ENCODE results near the gene PCDH1.

The PCDH1 gene

DNA sequence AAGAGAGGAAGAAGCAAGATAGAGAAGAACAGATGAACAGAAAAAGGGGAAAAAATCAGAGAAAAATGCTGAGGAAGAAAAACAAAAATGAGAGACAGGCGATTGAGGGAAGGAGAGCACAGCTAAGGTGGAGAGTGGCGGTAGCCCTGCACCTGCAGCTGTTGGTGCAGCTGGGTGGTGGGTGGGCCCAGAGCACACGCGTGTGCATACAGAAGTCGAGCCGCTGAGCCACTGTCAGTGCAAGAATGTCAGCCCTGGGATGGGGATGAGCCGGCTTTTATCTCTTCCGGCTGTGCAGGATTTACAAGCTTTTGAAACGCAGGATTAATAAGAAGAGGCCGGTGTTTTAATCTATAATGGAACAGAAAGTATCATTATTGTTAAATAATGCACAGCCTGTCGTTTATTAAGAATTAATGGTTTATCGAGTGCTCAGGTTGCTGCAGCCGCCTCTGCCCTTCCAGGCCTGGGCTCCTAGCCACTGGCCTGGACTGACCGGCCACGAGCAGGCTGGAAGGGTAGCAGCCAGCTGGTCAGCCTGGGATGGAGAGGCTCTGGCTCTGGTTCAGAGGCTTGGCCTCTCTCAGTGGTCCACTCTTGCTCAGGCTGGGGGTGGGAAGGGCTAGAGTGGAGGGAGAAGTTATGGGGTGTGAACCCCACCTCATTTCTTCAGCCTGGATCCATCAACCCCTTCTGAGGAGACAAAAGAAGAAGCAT is 68.7 kb downstream of the PCDH1 start:
- DNase-seq (ENCODE audit: low read depth, low spot score) = no peak

- DNase-seq (ENCODE audit: low read depth, low spot score) = no peak
Measured at GRCh38 chr5:141808857-141809256, 69.4 kb downstream of the PCDH1 start.

GRCh38 chr5:141807732-141808131 is 70.5 kb downstream of the PCDH1 start:
- no peak for DNase-seq (ENCODE audit: low read depth, low spot score)

DNA sequence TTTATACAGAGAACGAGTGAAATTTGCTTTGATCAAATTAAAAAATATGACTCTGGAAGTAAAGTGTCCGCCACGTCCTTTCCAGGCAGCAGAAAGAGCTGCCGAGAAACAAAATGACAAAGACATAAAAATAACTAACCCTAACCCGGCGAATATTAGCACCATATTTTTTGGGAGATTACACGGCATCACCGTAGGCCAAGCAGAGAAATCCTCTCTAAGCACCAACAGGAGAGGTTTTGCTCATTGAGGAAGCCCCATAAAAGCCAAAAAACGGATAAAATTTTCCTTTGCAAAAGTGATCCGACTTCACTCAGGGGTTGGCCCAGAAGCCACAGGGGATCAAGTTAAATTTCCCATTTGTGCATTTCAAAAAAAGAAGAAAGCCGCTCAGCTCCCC is 70.9 kb downstream of the PCDH1 start:
- DNase-seq (ENCODE audit: low read depth, low spot score) = no peak

- DNase-seq (ENCODE audit: low read depth, low spot score) = peak; percentile 39
Measured at GRCh38 chr5:141806626-141807025, 71.6 kb downstream of the PCDH1 start.

DNA sequence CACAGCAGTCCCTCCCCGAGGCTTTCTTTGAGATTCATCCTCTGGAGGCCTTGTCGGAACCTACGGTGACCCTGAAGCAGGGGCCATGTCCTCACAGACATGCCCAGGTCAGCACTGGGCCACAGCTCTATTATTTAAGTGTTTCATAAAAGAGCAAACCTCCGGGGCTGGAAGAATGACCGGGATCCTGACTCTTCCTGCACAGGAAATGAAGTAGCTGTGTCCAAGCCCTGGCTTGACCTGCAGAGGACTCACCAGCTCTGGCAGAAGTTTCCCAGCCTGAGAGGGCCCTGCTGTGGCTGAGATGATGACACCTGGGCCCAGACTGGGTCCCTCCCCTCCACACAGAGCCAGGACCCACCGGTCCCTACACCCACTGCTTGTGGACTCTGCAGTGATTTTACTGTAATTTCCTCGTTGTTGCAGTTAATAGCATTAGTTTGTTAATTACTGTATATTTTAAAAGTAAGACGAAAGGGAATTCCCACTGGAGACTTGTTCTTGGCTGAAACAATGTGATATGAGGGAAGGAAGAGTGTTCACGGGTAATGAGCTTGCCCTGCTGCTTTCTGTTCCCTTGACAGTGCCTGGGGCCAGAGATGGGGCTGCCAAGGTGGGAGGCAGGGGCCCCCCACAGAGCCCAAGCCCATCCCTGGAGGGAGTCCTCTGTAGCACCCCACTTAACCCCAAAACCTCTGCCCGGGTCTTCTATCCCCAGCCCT is 72.2 kb downstream of the PCDH1 start:
- DNase-seq (ENCODE audit: low read depth, low spot score) = no peak

DNA sequence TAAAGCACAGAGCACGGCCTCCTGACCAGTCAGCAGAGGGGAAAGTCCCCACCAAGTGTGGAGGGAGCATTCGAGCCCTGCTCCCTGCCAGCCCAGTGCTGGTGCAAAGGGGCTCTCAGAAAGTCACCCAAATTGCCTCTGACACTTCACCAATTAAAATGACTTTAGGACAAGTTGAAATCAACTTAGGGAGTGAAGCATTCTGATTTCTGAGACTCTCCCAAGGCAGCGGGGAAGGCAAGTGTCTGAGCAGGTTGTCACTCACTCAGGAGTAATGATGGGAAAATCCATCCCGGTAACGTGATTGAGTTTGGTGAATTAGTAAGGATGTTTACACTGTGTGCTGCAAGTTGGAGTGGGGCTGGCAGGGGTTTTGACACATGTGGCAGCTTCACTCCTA is 73.7 kb downstream of the PCDH1 start:
- no peak for DNase-seq (ENCODE audit: low read depth, low spot score)
